ENCODE results near the gene HPCAL4.

- no peak for TF ChIP-seq CTCF (IDR thresholded peaks at IDR 0.05; ENCODE audit: low read depth, low read length)
- TF ChIP-seq EZH2phosphoT487 (IDR thresholded peaks at IDR 0.05; ENCODE audit: low read depth), result no peak
These were observed 24.5 kb downstream of the HPCAL4 start for GRCh38 chr1:39666772-39667171.

Measured in OCI-LY3 (cell line).